ENCODE data around the gene ACTL6A.
A peak's percentile ranks its signal among the peaks of the same experiment; 100 is the strongest.

ACTL6A gene

GRCh38 chr3:179622023-179622422, 59.3 kb downstream of the ACTL6A start:
- H3K4me3 ChIP-seq (ENCODE audit: control insufficient read depth, low read depth, low read length), result no peak overlapping the region
- TF ChIP-seq CTCF (IDR thresholded peaks at IDR 0.05; ENCODE audit: control insufficient read depth, insufficient read depth, low read depth, low read length, missing control alignments), result no peak

GRCh38 chr3:179624451-179624850, 61.7 kb downstream of the ACTL6A start:
- TF ChIP-seq CTCF (IDR thresholded peaks at IDR 0.05; ENCODE audit: control insufficient read depth, insufficient read depth, low read depth, low read length, missing control alignments), result no peak
- no peak overlapping the region for H3K4me3 ChIP-seq (ENCODE audit: control insufficient read depth, low read depth, low read length)
- DNase-seq (ENCODE audit: low read depth), result peak; percentile 10

More at GRCh38 chr3:179622023-179622422, 59.3 kb downstream of the ACTL6A start:
- no peak for DNase-seq (ENCODE audit: low read depth)

GRCh38 chr3:179630753-179631451, 68.2 kb downstream of the ACTL6A start:
- DNase-seq (ENCODE audit: low read depth), result no peak
- no peak overlapping the region for H3K4me3 ChIP-seq (ENCODE audit: control insufficient read depth, low read depth, low read length)
- TF ChIP-seq CTCF (IDR thresholded peaks at IDR 0.05; ENCODE audit: control insufficient read depth, insufficient read depth, low read depth, low read length, missing control alignments), result no peak
